ENCODE measurements around the gene RNF167.

Gene RNF167

DNA sequence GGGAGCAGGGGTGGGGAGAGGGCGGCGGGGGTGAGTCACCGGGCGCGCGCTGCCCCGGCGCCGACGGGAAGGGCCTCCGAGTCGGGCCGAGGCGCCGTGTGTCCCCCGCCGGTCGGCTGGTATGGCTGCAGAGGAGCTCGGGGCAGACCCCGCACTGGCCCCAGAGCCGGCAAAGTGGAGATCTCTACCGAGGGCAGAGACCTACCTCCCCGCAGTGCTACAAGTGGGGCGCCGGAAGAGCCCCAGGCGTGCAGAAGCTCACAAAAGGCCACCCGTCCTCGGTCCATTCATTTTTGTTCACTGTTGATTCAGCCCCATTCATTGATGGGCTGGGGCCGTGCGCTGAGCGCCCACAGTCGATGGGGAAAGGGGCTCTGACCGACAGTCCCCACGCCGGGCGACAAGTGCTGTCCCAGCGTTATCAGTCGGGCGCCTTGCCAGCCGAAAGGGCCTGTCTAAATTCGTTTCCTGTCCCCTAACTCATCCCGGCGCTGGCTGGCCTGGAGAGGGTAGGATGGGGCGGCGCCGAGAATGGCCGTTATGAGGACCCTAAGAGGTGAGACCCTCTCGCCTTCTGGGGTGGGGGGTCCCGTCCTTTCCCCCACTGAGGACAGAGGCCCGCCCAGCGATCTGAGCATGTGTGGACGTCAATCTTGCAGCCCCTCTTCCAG is 10.1 kb downstream of the RNF167 start:
- Histone ChIP-seq H3K27ac (peak overlapping the region; percentile 96), H3K9me3 (no peaks in the 10 kb centered on the region), H3K4me1 (ENCODE audit: control insufficient read depth in 1 of 2, insufficient read depth in 1 of 2, low read depth in 1 of 2, low read length in 1 of 2) (peaks cover 45 to 56% of the 10 kb centered on the region in 2 experiments), H3K27me3 (no peaks in the 10 kb centered on the region), H3K36me3 (peaks cover 17% of the 10 kb centered on the region), H3K4me3 (ENCODE audit: low read depth in 1 of 2, low read length in 1 of 2) (peak overlapping the region; percentile 99)
- TF ChIP-seq, protein P1, sequence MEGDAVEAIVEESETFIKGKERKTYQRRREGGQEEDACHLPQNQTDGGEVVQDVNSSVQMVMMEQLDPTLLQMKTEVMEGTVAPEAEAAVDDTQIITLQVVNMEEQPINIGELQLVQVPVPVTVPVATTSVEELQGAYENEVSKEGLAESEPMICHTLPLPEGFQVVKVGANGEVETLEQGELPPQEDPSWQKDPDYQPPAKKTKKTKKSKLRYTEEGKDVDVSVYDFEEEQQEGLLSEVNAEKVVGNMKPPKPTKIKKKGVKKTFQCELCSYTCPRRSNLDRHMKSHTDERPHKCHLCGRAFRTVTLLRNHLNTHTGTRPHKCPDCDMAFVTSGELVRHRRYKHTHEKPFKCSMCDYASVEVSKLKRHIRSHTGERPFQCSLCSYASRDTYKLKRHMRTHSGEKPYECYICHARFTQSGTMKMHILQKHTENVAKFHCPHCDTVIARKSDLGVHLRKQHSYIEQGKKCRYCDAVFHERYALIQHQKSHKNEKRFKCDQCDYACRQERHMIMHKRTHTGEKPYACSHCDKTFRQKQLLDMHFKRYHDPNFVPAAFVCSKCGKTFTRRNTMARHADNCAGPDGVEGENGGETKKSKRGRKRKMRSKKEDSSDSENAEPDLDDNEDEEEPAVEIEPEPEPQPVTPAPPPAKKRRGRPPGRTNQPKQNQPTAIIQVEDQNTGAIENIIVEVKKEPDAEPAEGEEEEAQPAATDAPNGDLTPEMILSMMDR (IDR thresholded peaks at IDR 0.05): no peak

DNA sequence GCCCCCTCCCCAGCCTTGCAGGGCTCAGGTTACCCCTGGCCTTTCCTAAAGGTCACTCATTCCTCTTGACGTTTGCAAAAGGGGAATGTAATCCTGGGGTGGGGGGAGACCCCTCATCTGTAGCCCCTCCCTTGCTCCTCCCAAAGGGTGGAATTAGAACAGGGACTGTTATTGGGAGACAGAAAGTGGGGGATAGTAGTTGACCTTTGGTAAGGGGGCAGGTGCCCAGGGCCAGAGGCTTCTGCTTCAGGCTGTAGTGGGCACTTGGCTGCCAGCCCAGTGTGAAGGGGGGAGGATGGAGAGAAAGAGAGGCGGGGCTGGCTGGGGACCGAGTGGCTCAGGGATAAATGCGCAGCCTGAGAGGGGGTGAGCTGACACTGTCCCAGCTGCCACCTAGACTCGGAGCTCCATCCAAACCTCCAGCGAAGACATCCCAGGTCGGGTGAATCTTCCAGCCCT is 10.7 kb downstream of the RNF167 start, which contains the start of gene ENO3:
Gene ENO3, plus strand, starts transcription at position 374 of the 459 bp plus-strand sequence. CDS start 711 bp downstream, outside the sequence.
- H3K27ac ChIP-seq: peak within 1 kb of the TSS; percentile 96
- peaks cover 11% of the 10 kb centered on the region for H3K36me3 ChIP-seq
- no peaks in the 10 kb centered on the region for H3K9me3 ChIP-seq
- H3K27me3 ChIP-seq: no peaks in the 10 kb centered on the region
- peaks cover 39 to 51% of the 10 kb centered on the region in 2 experiments for H3K4me1 ChIP-seq (ENCODE audit: control insufficient read depth in 1 of 2, insufficient read depth in 1 of 2, low read depth in 1 of 2, low read length in 1 of 2)
- TF ChIP-seq, protein P1 (IDR thresholded peaks at IDR 0.05): no peak
- H3K4me3 ChIP-seq (ENCODE audit: low read depth in 1 of 2, low read length in 1 of 2): peak within 1 kb of the TSS; percentile 99

DNA sequence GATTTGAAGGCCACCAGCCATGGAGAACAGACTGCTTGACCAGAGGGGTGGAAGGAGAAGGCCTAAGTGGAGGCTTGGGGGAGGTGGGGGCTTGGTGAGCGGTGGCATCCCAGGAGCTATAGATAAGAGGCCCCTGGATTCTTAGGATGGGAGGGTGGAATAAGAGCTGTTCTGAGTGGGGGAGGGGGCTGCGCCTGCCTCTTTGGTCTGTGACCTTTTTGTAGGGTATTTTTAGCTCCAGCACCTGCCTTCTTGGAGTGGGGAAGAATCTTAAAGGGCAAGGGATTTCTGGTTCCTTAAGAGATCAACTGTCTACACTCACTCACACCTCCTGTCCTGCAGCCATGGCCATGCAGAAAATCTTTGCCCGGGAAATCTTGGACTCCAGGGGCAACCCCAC is 11.4 kb downstream of the RNF167 start:
- peaks cover 32 to 48% of the 10 kb centered on the region in 2 experiments for H3K4me1 ChIP-seq (ENCODE audit: control insufficient read depth in 1 of 2, insufficient read depth in 1 of 2, low read depth in 1 of 2, low read length in 1 of 2)
- peak overlapping the region; percentile 96 for H3K27ac ChIP-seq
- H3K4me3 ChIP-seq (ENCODE audit: low read depth in 1 of 2, low read length in 1 of 2): no peak overlapping the region
- TF ChIP-seq, protein P1 (IDR thresholded peaks at IDR 0.05): no peak
- no peaks in the 10 kb centered on the region for H3K27me3 ChIP-seq
- peaks cover 4% of the 10 kb centered on the region for H3K36me3 ChIP-seq
- H3K9me3 ChIP-seq: no peaks in the 10 kb centered on the region

DNA sequence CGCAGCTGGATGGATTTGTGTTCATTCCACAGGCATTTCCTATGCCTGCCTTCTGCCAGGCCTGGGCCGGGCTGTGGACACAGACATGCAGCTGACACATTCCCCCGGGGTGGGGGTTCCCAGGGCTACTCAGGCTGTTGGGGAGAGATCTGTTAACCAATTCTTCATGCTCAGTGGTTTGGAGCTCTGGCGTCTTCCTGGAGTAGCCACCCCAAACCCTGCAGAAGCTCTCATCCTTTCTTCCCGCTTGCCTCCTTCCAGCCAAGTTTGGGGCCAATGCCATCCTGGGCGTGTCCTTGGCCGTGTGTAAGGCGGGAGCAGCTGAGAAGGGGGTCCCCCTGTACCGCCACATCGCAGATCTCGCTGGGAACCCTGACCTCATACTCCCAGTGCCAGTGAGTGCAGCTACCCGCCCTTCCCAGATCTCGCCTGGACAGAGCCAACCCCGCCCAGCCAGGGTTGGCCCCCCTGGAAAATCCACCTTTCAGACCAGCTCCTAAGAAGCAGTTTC is 13.4 kb downstream of the RNF167 start:
- TF ChIP-seq, protein P1 (IDR thresholded peaks at IDR 0.05): no peak
- H3K27ac ChIP-seq: no peak overlapping the region
- H3K4me3 ChIP-seq (ENCODE audit: low read depth in 1 of 2, low read length in 1 of 2): no peak overlapping the region
- peaks cover 25 to 39% of the 10 kb centered on the region in 2 experiments for H3K4me1 ChIP-seq (ENCODE audit: control insufficient read depth in 1 of 2, insufficient read depth in 1 of 2, low read depth in 1 of 2, low read length in 1 of 2)
- H3K9me3 ChIP-seq: no peaks in the 10 kb centered on the region
- H3K27me3 ChIP-seq: no peaks in the 10 kb centered on the region
- H3K36me3 ChIP-seq: no peaks in the 10 kb centered on the region

DNA sequence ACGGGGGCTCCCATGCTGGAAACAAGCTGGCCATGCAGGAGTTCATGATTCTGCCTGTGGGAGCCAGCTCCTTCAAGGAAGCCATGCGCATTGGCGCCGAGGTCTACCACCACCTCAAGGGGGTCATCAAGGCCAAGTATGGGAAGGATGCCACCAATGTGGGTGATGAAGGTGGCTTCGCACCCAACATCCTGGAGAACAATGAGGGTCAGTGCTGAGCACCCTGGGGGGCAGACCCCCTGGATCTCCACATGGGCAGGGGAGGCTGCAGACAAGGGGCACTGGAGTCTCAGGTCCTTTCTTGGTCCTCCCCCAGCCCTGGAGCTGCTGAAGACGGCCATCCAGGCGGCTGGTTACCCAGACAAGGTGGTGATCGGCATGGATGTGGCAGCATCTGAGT is 15.0 kb downstream of the RNF167 start:
- H3K27me3 ChIP-seq: no peaks in the 10 kb centered on the region
- peaks cover 17 to 23% of the 10 kb centered on the region in 2 experiments for H3K4me1 ChIP-seq (ENCODE audit: control insufficient read depth in 1 of 2, insufficient read depth in 1 of 2, low read depth in 1 of 2, low read length in 1 of 2)
- no peak overlapping the region for H3K27ac ChIP-seq
- H3K9me3 ChIP-seq: no peaks in the 10 kb centered on the region
- H3K36me3 ChIP-seq: peaks cover 11% of the 10 kb centered on the region
- H3K4me3 ChIP-seq (ENCODE audit: low read depth in 1 of 2, low read length in 1 of 2): no peak overlapping the region
- TF ChIP-seq, protein P1 (IDR thresholded peaks at IDR 0.05): no peak

Measured in neutrophil (primary cell).